Body of pancreas (tissue), 4 donors: ENCODE data around the gene ATPAF1. TPM values are rescaled to one million over a fixed set of nuclear protein-coding genes. Genes with fewer than 3 reads are reported as not detected.

Experiments
- ATAC-seq: fragments of 150-250 bp; one replicate; pipeline ENCODE4 v1.9.1; 2016
- DNase-seq, 4 donors: peaks; one replicate each; pipeline ENCODE4 v3.0.0-alpha.2; 2019
- H3K27ac ChIP-seq, 4 donors: fragments of 200-600 bp; sonication (generic); 1 replicate in 3 of 4; 2 replicates in 1 of 4; pipeline versions ENCODE4 v1.5.1 to v1.6.1; 2016 to 2019; ENCODE audit warnings: mild to moderate bottlenecking in 1 of 4, mixed read lengths in 1 of 4, moderate library complexity in 1 of 4
- H3K27me3 ChIP-seq, 2 donors: fragments of 200-600 bp; sonication (generic); one replicate each; pipeline ENCODE4 v1.6.0; 2016; ENCODE audit warnings: mild to moderate bottlenecking in 1 of 2
- H3K36me3 ChIP-seq, 2 donors: fragments of 200-600 bp; sonication (generic); replicated peaks in 1 of 2; 2 replicates each; pipeline ENCODE4 v1.5.1; 2016; ENCODE audit warnings: low read depth in 2 of 2; ENCODE audit not compliant: insufficient read depth in 1 of 2
- H3K4me1 ChIP-seq: fragments of 200-600 bp; sonication (generic); one replicate; pipeline ENCODE4 v1.6.0; 2016
- H3K4me3 ChIP-seq, 2 donors: fragments of 200-600 bp; sonication (generic); 1 replicate in 1 of 2; 2 replicates in 1 of 2; pipeline ENCODE4 v1.5.1; 2016 to 2019
- H3K9me3 ChIP-seq, 3 donors: fragments of 200-600 bp; sonication (generic); 1 replicate in 2 of 3; 2 replicates in 1 of 3; pipeline ENCODE4 v1.5.1; 2016
- CTCF ChIP-seq, 7 experiments: fragments of 450-650 bp in 4 of 7; fragments of 200-600 bp in 3 of 7; sonication (generic) in 3 of 7; IDR thresholded peaks; one replicate each; pipeline ENCODE4 v1.5.1; 2016 to 2019; ENCODE audit warnings: antibody characterized with exemption in 7 of 7
- POLR2A ChIP-seq, 3 donors: fragments of 450-650 bp; IDR thresholded peaks; one replicate each; pipeline ENCODE4 v1.6.1; 2016; ENCODE audit warnings: antibody characterized with exemption in 3 of 3, mild to moderate bottlenecking in 2 of 3
- WGBS, 2 donors: methylation state at CpG; one replicate each; pipeline ENCODE4 v1.1.5; 2017; 5-methylcytosine and 5-hydroxymethylcytosine counted together
- intact Hi-C: fragments of 100-400 bp; cut with DNase I; formaldehyde crosslinking; loops from one replicate; pipeline ENCODE4 v1.15.1; 2023
- total RNA-seq, 2 donors: library from RNA; depleted of rRNA; stranded (reverse); fragments of >200 nt; gene quantifications; one replicate each; pipeline ENCODE4 v1.1.0, GENCODE V29; 2016

Gene ATPAF1
- total RNA-seq, 2 donors from 2014 or later = 22.8 to 33.0 TPM

GRCh38 chr1:46645815-46646214 lies 22.3 kb downstream of the ATPAF1 start:
- Histone ChIP-seq H3K4me3 (no peak overlapping the region), H3K27me3 (no peaks in the 10 kb centered on the region), H3K9me3 (no peaks in the 10 kb centered on the region), H3K4me1 (peaks cover 7% of the 10 kb centered on the region), H3K27ac (no peak overlapping the region), H3K36me3 (peaks cover 0 to 4% of the 10 kb centered on the region in 2 donors)
- 75 to 92% methylated on average over 4 of the region's 4 CpGs for WGBS, 2 donors
- intact Hi-C loops = no loop called here
- no peak for TF ChIP-seq POLR2A (IDR thresholded peaks at IDR 0.05)
- no peak for TF ChIP-seq CTCF (IDR thresholded peaks at IDR 0.05)
- DNase-seq (no peak), ATAC-seq (no peak)

GRCh38 chr1:46643368-46643775 lies 24.8 kb downstream of the ATPAF1 start:
- no peak for TF ChIP-seq POLR2A (IDR thresholded peaks at IDR 0.05)
- TF ChIP-seq CTCF (IDR thresholded peaks at IDR 0.05) = no peak
- DNase-seq (no peak), ATAC-seq (no peak)
- intact Hi-C loops = no loop called here
- H3K36me3 ChIP-seq = peaks cover 0 to 2% of the 10 kb centered on the region in 2 donors
- no peak overlapping the region for H3K27ac ChIP-seq
- H3K27me3 ChIP-seq = no peaks in the 10 kb centered on the region
- H3K4me1 ChIP-seq = peaks cover 12% of the 10 kb centered on the region
- H3K4me3 ChIP-seq = no peak overlapping the region
- H3K9me3 ChIP-seq = no peaks in the 10 kb centered on the region

- no peaks in the 10 kb centered on the region for H3K36me3 ChIP-seq
- intact Hi-C loops = no loop called here
- H3K4me1 ChIP-seq = peaks cover 12% of the 10 kb centered on the region
- DNase-seq = no peak
- H3K4me3 ChIP-seq = no peak overlapping the region
- H3K27ac ChIP-seq = no peak overlapping the region
- no peaks in the 10 kb centered on the region for H3K27me3 ChIP-seq
- TF ChIP-seq CTCF (IDR thresholded peaks at IDR 0.05) (no peak), POLR2A (IDR thresholded peaks at IDR 0.05) (no peak)
- no peaks in the 10 kb centered on the region for H3K9me3 ChIP-seq
- no peak for ATAC-seq
These were observed 26.0 kb downstream of the ATPAF1 start for GRCh38 chr1:46642115-46642680.

GRCh38 chr1:46639547-46639946 lies 28.6 kb downstream of the ATPAF1 start:
- Histone ChIP-seq H3K4me1 (peaks cover 12% of the 10 kb centered on the region), H3K36me3 (peaks cover 0 to 8% of the 10 kb centered on the region in 2 donors), H3K9me3 (no peaks in the 10 kb centered on the region), H3K4me3 (no peak overlapping the region), H3K27me3 (no peaks in the 10 kb centered on the region), H3K27ac (no peak overlapping the region)
- DNase-seq (no peak), ATAC-seq (no peak)
- TF ChIP-seq POLR2A (IDR thresholded peaks at IDR 0.05) (no peak), CTCF (IDR thresholded peaks at IDR 0.05) (no peak)
- 84 to 97% methylated on average over 1 of the region's 1 CpG for WGBS, 2 donors
- intact Hi-C loops = no loop called here

GRCh38 chr1:46638921-46639320 lies 29.2 kb downstream of the ATPAF1 start:
- no peaks in the 10 kb centered on the region for H3K9me3 ChIP-seq
- H3K27ac ChIP-seq = no peak overlapping the region
- peaks cover 0 to 8% of the 10 kb centered on the region in 2 donors for H3K36me3 ChIP-seq
- peaks cover 12% of the 10 kb centered on the region for H3K4me1 ChIP-seq
- TF ChIP-seq POLR2A (IDR thresholded peaks at IDR 0.05) = no peak
- TF ChIP-seq CTCF (IDR thresholded peaks at IDR 0.05) = no peak
- intact Hi-C loops = no loop called here
- ATAC-seq (no peak), DNase-seq (no peak)
- H3K4me3 ChIP-seq = no peak overlapping the region
- H3K27me3 ChIP-seq = no peaks in the 10 kb centered on the region
